H1 (cell line): ENCODE measurements around the gene PAWR. TPM values are rescaled to one million over a fixed set of nuclear protein-coding genes. Genes with fewer than 3 reads are reported as not detected.

Experiments
- CTCF ChIA-PET: fragments of 300-600 bp; sonication (Branson Sonifier 250); formaldehyde crosslinking; loops from one replicate; lab custom pipeline; 2021; ENCODE audit not compliant: partially characterized antibody; lab: Charles Lee
- POLR2A ChIA-PET: fragments of 300-600 bp; sonication (Branson Sonifier 250); formaldehyde crosslinking; loops from one replicate; lab custom pipeline; 2021; ENCODE audit warnings: inconsistent platforms; ENCODE audit not compliant: partially characterized antibody; lab: Charles Lee
- DNase-seq, 2 experiments: peaks; one replicate each; pipeline versions ENCODE4 v3.0.0 to v3.0.0-alpha.2; 2010 to 2022; ENCODE audit warnings: low spot score in 2 of 2, low read depth in 1 of 2, mixed read lengths in 1 of 2
- FAIRE-seq: peaks from 2 replicates; lab custom pipeline; 2011; peaks lifted over from hg19 to GRCh38; lab: Jason Lieb, UNC
- H2AFZ ChIP-seq: 2 replicates; pipeline ENCODE4 v1.8.1; 2012; ENCODE audit warnings: low read length, inconsistent platforms
- H2AK5ac ChIP-seq: 2 replicates; pipeline ENCODE4 v1.6.1; 2013; ENCODE audit warnings: low read depth, low read length
- H2BK120ac ChIP-seq: replicated peaks from 2 replicates; pipeline ENCODE3; 2013; ENCODE audit warnings: low read depth, low read length, inconsistent platforms
- H2BK12ac ChIP-seq: 2 replicates; pipeline ENCODE4 v1.6.1; 2013; ENCODE audit warnings: low read depth, low read length
- H2BK15ac ChIP-seq: 2 replicates; pipeline ENCODE4 v1.6.1; 2013; ENCODE audit warnings: low read length
- H2BK20ac ChIP-seq: 2 replicates; pipeline ENCODE4 v1.6.1; 2013; ENCODE audit warnings: low read length
- H2BK5ac ChIP-seq: 2 replicates; pipeline ENCODE4 v1.6.1; 2013; ENCODE audit warnings: low read depth, low read length
- H3K14ac ChIP-seq: 2 replicates; pipeline ENCODE4 v1.6.1; 2013; ENCODE audit warnings: inconsistent platforms; ENCODE audit not compliant: insufficient read length
- H3K18ac ChIP-seq: 2 replicates; pipeline ENCODE4 v1.6.1; 2013; ENCODE audit warnings: low read length; ENCODE audit errors: extremely low read depth
- H3K23ac ChIP-seq: 2 replicates; pipeline ENCODE4 v1.6.1; 2013; ENCODE audit warnings: inconsistent platforms; ENCODE audit not compliant: insufficient read length
- H3K23me2 ChIP-seq: 2 replicates; pipeline ENCODE4 v1.6.1; 2013; ENCODE audit warnings: low read depth, low read length
- H3K27ac ChIP-seq: 2 replicates; pipeline ENCODE4 v1.6.1; 2011; ENCODE audit warnings: low read depth, low read length, inconsistent platforms
- H3K27me3 ChIP-seq, 4 experiments: replicated peaks in 1 of 4; 1 replicate in 1 of 4; 2 replicates in 3 of 4; pipeline versions ENCODE4 v1.6.1 to v1.8.1; 2011 to 2013; ENCODE audit warnings: low read length in 3 of 4, mild to moderate bottlenecking in 3 of 4, inconsistent platforms in 2 of 4, mixed read lengths in 2 of 4, moderate library complexity in 1 of 4; ENCODE audit not compliant: control insufficient read depth in 3 of 4, insufficient read depth in 3 of 4; ENCODE audit errors: extremely low read depth in 1 of 4
- H3K36me3 ChIP-seq, 4 experiments: 2 replicates each; pipeline versions ENCODE4 v1.6.1 to v1.8.1; 2011 to 2013; ENCODE audit warnings: mild to moderate bottlenecking in 4 of 4, low read length in 3 of 4, moderate library complexity in 2 of 4, control low read depth in 1 of 4, inconsistent platforms in 1 of 4; ENCODE audit not compliant: insufficient read depth in 4 of 4, control insufficient read depth in 2 of 4
- H3K4ac ChIP-seq: replicated peaks from 2 replicates; pipeline ENCODE3; 2013; ENCODE audit warnings: low read length, low read depth, mixed read lengths, inconsistent platforms; ENCODE audit not compliant: insufficient read length
- H3K4me1 ChIP-seq, 4 experiments: replicated peaks in 1 of 4; 1 replicate in 1 of 4; 2 replicates in 3 of 4; pipeline versions ENCODE4 v1.6.1 to v1.8.1; 2011 to 2013; ENCODE audit warnings: low read length in 3 of 4, inconsistent platforms in 2 of 4, mixed read lengths in 1 of 4; ENCODE audit not compliant: insufficient read depth in 4 of 4, control insufficient read depth in 3 of 4
- H3K4me2 ChIP-seq, 2 experiments: 2 replicates each; pipeline versions ENCODE4 v1.6.1 to v1.8.1; 2011 to 2013; ENCODE audit warnings: low read depth in 2 of 2, low read length in 2 of 2, control low read depth in 1 of 2, inconsistent platforms in 1 of 2, mild to moderate bottlenecking in 1 of 2; ENCODE audit not compliant: insufficient read depth in 1 of 2
- H3K4me3 ChIP-seq, 4 experiments: fragments of 200-600, 300-600 bp in 1 of 4; sonication (generic), shearing (Covaris generic), sonication (Bioruptor Twin) in 1 of 4; 2 replicates each; pipeline versions ENCODE4 v1.5.1 to v1.8.1; 2011 to 2016; ENCODE audit warnings: low read length in 4 of 4, low read depth in 3 of 4, control low read depth in 2 of 4, inconsistent platforms in 2 of 4, mild to moderate bottlenecking in 2 of 4, mixed read lengths in 1 of 4, moderate library complexity in 1 of 4; ENCODE audit not compliant: insufficient read depth in 2 of 4; ENCODE audit errors: extremely low read depth in 1 of 4
- H3K56ac ChIP-seq: replicated peaks from 2 replicates; pipeline ENCODE3; 2013; ENCODE audit warnings: low read depth, mild to moderate bottlenecking, mixed read lengths, low read length, inconsistent platforms; ENCODE audit not compliant: insufficient read length
- H3K79me1 ChIP-seq: 2 replicates; pipeline ENCODE4 v1.6.1; 2013; ENCODE audit warnings: low read depth, low read length, control low read depth
- H3K79me2 ChIP-seq, 2 experiments: 2 replicates each; pipeline versions ENCODE4 v1.6.1 to v1.8.1; 2012 to 2013; ENCODE audit warnings: low read length in 2 of 2, mild to moderate bottlenecking in 2 of 2, inconsistent platforms in 1 of 2; ENCODE audit not compliant: insufficient read depth in 2 of 2, control insufficient read depth in 1 of 2
- H3K9ac ChIP-seq, 4 experiments: replicated peaks in 1 of 4; 1 replicate in 1 of 4; 2 replicates in 3 of 4; pipeline versions ENCODE4 v1.6.1 to v1.8.1; 2011 to 2013; ENCODE audit warnings: low read depth in 3 of 4, low read length in 3 of 4, control low read depth in 2 of 4, mild to moderate bottlenecking in 2 of 4, moderate library complexity in 2 of 4, inconsistent platforms in 1 of 4; ENCODE audit errors: extremely low read depth in 1 of 4
- H3K9me3 ChIP-seq, 2 experiments: 2 replicates each; pipeline versions ENCODE4 v1.6.1 to v1.8.1; 2012 to 2013; ENCODE audit warnings: mild to moderate bottlenecking in 2 of 2, moderate library complexity in 2 of 2, control low read depth in 1 of 2, inconsistent platforms in 1 of 2, low read depth in 1 of 2, low read length in 1 of 2, mixed read lengths in 1 of 2; ENCODE audit not compliant: insufficient read depth in 2 of 2
- H4K20me1 ChIP-seq, 2 experiments: replicated peaks in 1 of 2; 2 replicates each; pipeline versions ENCODE3 to v1.8.1; 2011 to 2013; ENCODE audit warnings: inconsistent platforms in 2 of 2, low read length in 2 of 2, mild to moderate bottlenecking in 1 of 2; ENCODE audit not compliant: insufficient read depth in 2 of 2, control insufficient read depth in 1 of 2
- H4K5ac ChIP-seq: 2 replicates; pipeline ENCODE4 v1.6.1; 2013; ENCODE audit warnings: low read length, low read depth, mixed read lengths, inconsistent platforms; ENCODE audit not compliant: insufficient read length
- H4K8ac ChIP-seq: 2 replicates; pipeline ENCODE4 v1.8.0; 2013; ENCODE audit warnings: mild to moderate bottlenecking, moderate library complexity, low read length, inconsistent platforms; ENCODE audit not compliant: insufficient read depth; ENCODE audit errors: extremely low read depth
- H4K91ac ChIP-seq: replicated peaks from 2 replicates; pipeline ENCODE3; 2013; ENCODE audit warnings: low read length, mixed read lengths, inconsistent platforms; ENCODE audit not compliant: insufficient read length
- ASH2L ChIP-seq: fragments of 200-600, 300-600 bp; sonication (generic); IDR thresholded peaks from one replicate; pipeline ENCODE4 v1.7.1; 2017; ENCODE audit warnings: low read length
- ATF3 ChIP-seq: IDR thresholded peaks from 2 replicates; pipeline ENCODE4 v1.6.1; 2011; ENCODE audit warnings: low read depth, mild to moderate bottlenecking, low read length; ENCODE audit not compliant: insufficient read depth
- CBX8 ChIP-seq: fragments of 300-800, 300-1000 bp; sonication (generic); IDR thresholded peaks from 2 replicates; pipeline ENCODE4 v1.7.1; 2016; ENCODE audit warnings: low read depth, low read length, borderline replicate concordance
- EGR1 ChIP-seq: IDR thresholded peaks from 2 replicates; pipeline ENCODE4 v1.6.1; 2011; ENCODE audit warnings: low read depth, low read length, borderline replicate concordance
- HDAC2 ChIP-seq, 2 experiments: fragments of 300-600 bp in 1 of 2; sonication (generic) in 1 of 2; IDR thresholded peaks; 2 replicates each; pipeline ENCODE4 v1.6.1; 2011 to 2012; ENCODE audit warnings: low read depth in 2 of 2, low read length in 2 of 2, mild to moderate bottlenecking in 2 of 2, moderate library complexity in 2 of 2, borderline replicate concordance in 1 of 2, inconsistent platforms in 1 of 2
- KDM1A ChIP-seq: fragments of 200-600, 300-600 bp; sonication (generic); IDR thresholded peaks from 2 replicates; pipeline ENCODE4 v1.7.1; 2016; ENCODE audit warnings: mild to moderate bottlenecking, low read length, borderline replicate concordance
- KDM5A ChIP-seq: fragments of 200-600 bp; IDR thresholded peaks from 2 replicates; pipeline ENCODE4 v1.7.1; 2012; ENCODE audit warnings: mild to moderate bottlenecking, low read length, inconsistent platforms, mixed read lengths
- POLR2AphosphoS5 ChIP-seq: IDR thresholded peaks from 2 replicates; pipeline ENCODE4 v1.6.1; 2011; ENCODE audit warnings: low read depth, low read length
- RFX5 ChIP-seq: IDR thresholded peaks from 2 replicates; pipeline ENCODE4 v1.6.1; 2011; ENCODE audit warnings: low read depth, low read length, improper control_type of control experiment, borderline replicate concordance
- TCF12 ChIP-seq: IDR thresholded peaks from 2 replicates; pipeline ENCODE4 v1.6.1; 2011; ENCODE audit warnings: low read depth, mild to moderate bottlenecking, low read length
- WGBS, 2 experiments: shearing (Covaris generic) in 1 of 2; methylation state at CpG; one replicate each; pipeline versions ENCODE4 v1.1.6 to v1.1.7; 2013 to 2015; ENCODE audit warnings: low lambda C conversion rate in 2 of 2, mixed read lengths in 2 of 2, inconsistent platforms in 1 of 2, low coverage in 1 of 2, missing lambda C conversion rate in 1 of 2; ENCODE audit not compliant: insufficient replicate concordance in 2 of 2, insufficient coverage in 1 of 2, insufficient read length in 1 of 2; ENCODE audit errors: extremely low coverage in 1 of 2, missing lambda C conversion rate in 1 of 2; 5-methylcytosine and 5-hydroxymethylcytosine counted together
- polyA plus RNA-seq, 7 experiments: library from polyadenylated mRNA; depleted of rRNA in 3 of 7; stranded (reverse) in 5 of 7; unstranded in 2 of 7; fragments of >200 nt in 5 of 7; fragments of 200-250 nt in 2 of 7; gene quantifications; 1 replicate in 5 of 7; 2 replicates in 1 of 7; 4 replicates in 1 of 7; pipeline versions ENCODE4 v1.2.1 to v1.2.3, GENCODE V29; 2011 to 2013; ENCODE audit warnings: missing spikeins in 2 of 7, mixed read lengths in 2 of 7
- total RNA-seq: library from RNA; stranded (reverse); fragmentation: NEBNext Ultra II Directional; extraction: Animal tissue kit (Norgen Biotek cat#: 25700); gene quantifications from 2 replicates; pipeline ENCODE4 v1.2.1, GENCODE V29; 2021

Gene PAWR
- total and polyA plus RNA-seq, 2 of the 8 experiments (the other 6 are each of a cell fraction or from before 2014, with no cell fraction given) = 28.3 to 327 TPM

- H3K27ac ChIP-seq = no peak overlapping the region
Measured at GRCh38 chr12:79725987-79726386, 35.2 kb upstream of the PAWR start.

More at GRCh38 chr12:79725987-79726386, 35.2 kb upstream of the PAWR start:
- no peak overlapping the region for H4K91ac ChIP-seq
- no peak for DNase-seq
- no peak overlapping the region for H3K4ac ChIP-seq
- no peaks in the 10 kb centered on the region for H3K79me1 ChIP-seq
- 95% methylated on average over 1 of the region's 1 CpG; no CpG with 5 or more reads in 1 of the 2 experiments for WGBS, 2 experiments
- no peak overlapping the region for H3K56ac ChIP-seq
- H3K4me2 ChIP-seq = no peak overlapping the region
- no peak overlapping the region for H4K8ac ChIP-seq
- no peaks in the 10 kb centered on the region for H3K79me2 ChIP-seq
- H2BK5ac ChIP-seq = no peak overlapping the region
- H2BK120ac ChIP-seq = no peak overlapping the region
- no peaks in the 10 kb centered on the region for H3K4me1 ChIP-seq
- TF ChIP-seq POLR2AphosphoS5 = no peak
- no peak for TF ChIP-seq RFX5
- TF ChIP-seq ASH2L = no peak
- TF ChIP-seq KDM5A = no peak
- no peak for TF ChIP-seq KDM1A
- no peak for TF ChIP-seq CBX8
- TF ChIP-seq EGR1 = no peak
- TF ChIP-seq ATF3 = no peak
- no peak for TF ChIP-seq TCF12
- TF ChIP-seq HDAC2 (IDR thresholded peaks at IDR 0.05; ENCODE audit: borderline replicate concordance in 1 of 2, low read depth in 2 of 2, low read length in 2 of 2) = no peak
- no peak overlapping the region for H3K4me3 ChIP-seq
- H4K5ac ChIP-seq = no peak overlapping the region
- no peak overlapping the region for H3K14ac ChIP-seq
- H3K23me2 ChIP-seq = no peaks in the 10 kb centered on the region
- no peak overlapping the region for H2AFZ ChIP-seq
- H2AK5ac ChIP-seq = no peak overlapping the region
- no peaks in the 10 kb centered on the region for H3K9me3 ChIP-seq
- ChIA-PET CTCF (interaction anchor here (1.0 to 1.2 kb wide), 2 partner anchors 12 to 178 kb away, joined by 3 read pairs; no protein-coding TSS in a partner anchor), POLR2A (no interaction called here)
- H4K20me1 ChIP-seq = no peaks in the 10 kb centered on the region
- H3K36me3 ChIP-seq = no peaks in the 10 kb centered on the region
- no peak overlapping the region for H2BK12ac ChIP-seq
- no peak overlapping the region for H3K23ac ChIP-seq
- no peaks in the 10 kb centered on the region for H3K27me3 ChIP-seq
- H2BK20ac ChIP-seq = no peak overlapping the region
- H3K9ac ChIP-seq = no peak overlapping the region
- no peak overlapping the region for H3K18ac ChIP-seq
- no peak for FAIRE-seq
- no peak overlapping the region for H2BK15ac ChIP-seq
